ENCODE results near the gene ANHX. TPM values are rescaled to one million over a fixed set of nuclear protein-coding genes. Genes with fewer than 3 reads are reported as not detected.
"Not testable (repeated sequence)": the region's sequence is repeated elsewhere in the genome, so short reads cannot be mapped to it uniquely, and the experiment has no call there.

The ANHX gene
- not detected for total RNA-seq

DNA sequence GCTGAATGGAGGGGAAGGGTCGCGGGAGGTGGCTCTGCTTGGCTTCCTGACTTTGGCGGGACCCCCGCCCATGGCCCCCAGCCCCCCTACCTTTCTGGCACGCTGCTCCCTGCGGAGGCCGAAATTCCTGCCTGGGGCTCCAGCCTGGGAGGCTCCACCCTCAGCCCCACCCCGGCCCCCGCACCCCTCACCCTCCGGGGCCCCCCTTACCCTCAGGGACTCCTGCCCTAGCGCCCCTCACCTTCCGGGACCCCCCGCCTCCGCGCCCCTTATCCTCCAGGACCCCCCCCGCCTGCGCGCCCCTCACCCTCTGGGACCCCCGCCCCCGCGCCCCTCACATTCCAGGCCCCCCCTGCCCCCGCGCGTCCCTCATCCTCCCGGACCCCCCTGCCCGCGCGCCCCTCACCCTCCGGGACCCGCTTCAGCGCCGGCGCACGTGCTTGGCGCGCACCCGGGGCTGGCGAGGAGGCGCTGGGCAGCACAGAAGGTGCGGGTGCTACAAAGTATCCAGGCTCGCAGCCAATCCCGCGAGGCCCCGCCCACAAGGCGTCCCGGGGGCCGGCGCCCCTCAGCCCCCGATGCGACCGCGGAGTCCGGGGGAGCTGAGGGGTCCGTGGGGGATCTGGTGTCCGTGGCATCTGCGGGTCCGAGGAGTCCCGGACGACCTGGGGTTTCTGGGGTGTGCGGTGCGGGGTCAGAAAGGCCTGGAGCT lies at the start of gene ANHX:
Gene ANHX (minus strand): TSS at position 477 of the 712 bp plus-strand sequence. CDS start 1,521 bp downstream, outside the sequence.
- DNase-seq: no peak

DNA sequence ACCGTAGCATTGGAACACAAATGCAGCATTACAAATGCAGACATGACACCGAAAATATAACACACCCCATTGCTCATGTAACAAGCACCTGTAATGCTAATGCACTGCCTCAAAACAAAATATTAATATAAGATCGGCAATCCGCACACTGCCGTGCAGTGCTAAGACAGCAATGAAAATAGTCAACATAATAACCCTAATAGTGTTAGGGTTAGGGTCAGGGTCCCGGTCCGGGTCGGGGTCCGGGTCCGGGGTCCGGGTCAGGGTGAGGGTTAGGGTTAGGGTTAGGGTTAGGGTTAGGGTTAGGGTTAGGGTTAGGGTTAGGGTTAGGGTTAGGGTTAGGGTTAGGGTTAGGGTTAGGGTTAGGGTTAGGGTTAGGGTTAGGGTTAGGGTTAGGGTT lies 29.0 kb upstream of the ANHX start:
- not testable (repeated sequence) for DNase-seq

DNA sequence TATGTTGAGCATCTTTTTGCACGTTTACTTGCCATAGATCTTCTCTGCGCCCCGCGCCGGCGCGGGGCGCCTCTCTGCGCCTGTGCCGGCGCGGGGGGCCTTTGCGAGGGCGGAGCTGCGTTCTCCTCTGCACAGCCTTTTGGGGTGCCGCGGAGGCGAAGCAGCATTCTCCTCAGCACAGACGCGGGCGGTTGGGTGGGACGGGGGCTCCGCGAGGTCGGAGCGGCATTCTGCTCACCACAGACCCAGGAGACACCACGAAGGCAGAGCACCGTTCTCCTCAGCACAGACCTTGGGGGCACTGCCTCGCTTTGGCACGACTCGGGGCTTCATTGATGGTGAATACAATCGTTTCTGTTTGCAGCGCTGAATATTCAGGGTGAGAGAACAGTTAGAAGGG lies 28.5 kb upstream of the ANHX start:
- DNase-seq: no peak

DNA sequence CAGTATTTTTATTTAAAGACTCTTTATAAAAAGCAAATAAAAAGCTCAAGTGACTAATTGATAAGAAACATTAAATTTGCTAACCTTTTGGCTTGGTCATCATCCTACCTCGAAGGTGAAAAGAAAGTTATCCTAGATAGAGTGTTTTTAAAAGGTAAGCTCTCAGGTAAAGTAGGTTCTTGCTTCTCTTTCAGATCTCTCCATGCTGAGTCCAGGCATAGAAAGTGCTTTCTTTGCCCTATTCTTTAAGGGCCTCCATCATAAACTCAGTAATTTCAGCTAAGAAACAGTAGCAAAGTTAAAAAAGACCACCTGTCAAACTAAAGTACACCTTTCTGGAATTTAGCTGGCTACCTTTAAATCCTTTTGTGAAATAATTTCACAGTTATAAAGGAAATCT lies 20.6 kb upstream of the ANHX start:
- DNase-seq: no peak

DNA sequence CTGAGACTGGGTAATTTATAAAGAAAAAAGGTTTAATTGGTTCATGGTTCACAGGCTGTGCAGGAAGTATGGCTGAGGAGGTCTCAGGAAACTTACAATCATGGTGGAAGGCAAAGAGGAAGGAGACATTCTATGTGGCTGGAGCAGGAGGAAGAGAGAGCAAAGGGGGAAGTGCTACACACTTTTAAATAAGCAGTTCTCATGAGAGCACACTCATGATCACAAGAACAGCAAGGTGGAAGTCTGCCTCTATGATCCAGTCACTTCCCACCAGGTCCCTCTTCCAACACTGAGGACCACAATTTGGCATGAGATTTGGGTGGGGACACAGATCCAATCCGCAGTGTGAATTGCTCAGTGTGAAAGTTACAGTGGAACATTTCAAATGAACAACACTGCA lies 20.2 kb upstream of the ANHX start:
- DNase-seq: not testable (repeated sequence)

DNA sequence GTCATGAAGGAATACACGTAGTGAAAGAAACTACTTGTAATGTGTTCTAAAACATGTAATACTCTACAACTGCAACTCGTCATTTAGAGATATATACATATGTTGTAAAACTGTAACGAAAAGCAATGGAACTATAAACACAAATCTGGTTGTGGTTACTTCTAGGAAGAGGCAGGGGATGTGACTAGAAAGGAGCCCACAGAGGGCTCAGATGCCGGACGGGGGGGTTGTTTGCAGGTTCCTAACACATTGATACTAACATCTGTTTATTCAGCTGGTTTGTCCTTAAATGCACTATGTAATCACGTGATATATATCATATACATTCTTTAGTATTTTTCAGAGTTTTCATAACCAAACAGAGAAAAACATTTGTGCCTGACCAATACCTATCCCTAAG lies 16.1 kb upstream of the ANHX start:
- no peak for DNase-seq

DNA sequence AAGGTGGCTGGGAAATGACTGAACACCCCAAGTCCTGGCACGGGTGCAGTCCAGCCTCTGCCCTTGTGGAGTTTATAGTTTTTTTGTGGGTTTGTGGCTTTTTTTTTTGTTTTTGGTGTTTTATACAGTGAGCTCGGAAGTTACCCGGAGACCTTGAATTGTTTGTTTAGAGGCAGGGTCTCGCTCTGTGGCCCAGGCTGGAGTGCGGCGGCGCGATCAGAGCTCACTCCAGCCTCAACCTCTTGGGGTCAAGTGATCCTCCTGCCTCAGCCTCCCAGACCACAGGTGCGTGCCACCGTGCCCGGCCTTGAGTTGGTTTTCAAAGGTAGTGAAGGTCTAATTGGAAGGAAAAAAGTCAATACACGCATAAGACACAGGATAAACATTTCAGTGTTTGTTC lies 879 bp upstream of the ANHX start:
- no peak for DNase-seq

DNA sequence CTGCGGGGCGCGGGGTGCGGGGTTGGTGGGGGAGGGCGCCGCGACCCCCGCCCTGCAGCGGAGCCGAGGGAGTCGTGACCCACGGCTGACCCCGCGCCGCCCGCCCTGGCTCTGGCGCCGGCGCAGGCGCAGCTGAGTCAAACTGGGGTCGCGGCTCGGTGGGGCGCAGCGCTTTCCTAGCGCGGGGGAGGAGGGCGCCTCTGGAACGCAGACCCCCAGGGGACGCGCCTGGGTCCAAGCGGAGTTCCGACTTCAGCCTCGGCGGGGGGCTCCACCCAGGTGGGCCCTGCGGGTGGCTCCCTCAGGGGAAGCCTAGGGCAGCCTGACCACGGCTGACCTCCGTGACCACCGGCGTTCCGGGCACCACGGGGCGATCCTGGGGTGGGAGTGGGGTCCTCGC lies 467 bp upstream of the ANHX start:
- no peak for DNase-seq

DNA sequence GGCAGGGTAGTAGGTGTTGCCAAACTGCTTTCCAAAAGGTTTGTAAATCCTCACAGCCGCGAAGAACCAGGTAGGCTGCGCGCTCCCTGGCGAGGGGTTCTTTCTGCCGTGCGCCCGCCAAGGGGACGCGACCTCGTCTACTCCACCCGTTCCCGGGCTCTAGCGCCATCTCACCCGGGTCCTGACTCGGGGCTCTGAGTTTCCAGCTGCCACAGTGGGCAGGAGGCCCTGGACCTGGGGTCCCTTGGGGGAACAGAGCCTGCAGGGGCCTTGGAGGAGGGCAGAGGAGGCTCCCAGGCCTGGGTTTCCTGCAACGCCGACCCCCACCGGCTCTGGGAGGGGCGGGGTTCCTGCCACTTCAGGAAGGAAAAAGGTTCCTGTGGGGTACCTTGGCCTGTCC lies 706 bp downstream of the ANHX start:
- DNase-seq: no peak

DNA sequence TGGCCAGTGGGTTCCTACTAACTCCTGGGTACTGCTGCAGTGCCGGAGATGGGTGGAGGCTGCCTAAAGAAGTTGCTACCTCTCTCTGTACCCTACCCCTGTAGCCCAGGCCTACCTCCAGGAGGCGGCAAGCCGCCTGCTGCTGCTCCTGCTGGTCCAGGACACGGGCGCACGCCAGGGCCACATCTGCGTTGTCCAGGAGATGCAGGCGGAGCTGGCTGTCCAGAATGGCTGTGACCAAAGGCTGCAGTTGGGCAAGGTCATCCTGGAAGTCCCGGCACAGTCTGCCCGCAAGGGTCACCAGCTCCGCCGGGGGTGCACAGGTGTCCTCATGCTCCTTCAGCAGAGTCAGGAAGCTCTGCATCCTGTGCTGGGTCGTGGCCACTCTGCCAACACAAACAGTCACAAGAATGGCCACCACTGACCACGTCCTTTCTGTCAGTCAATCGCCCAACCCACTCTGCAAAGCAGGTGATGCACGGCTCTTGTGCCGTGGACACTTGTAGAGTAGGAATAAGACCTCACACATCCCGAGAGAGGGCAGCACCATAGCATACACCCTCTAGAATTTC lies 1.6 kb downstream of the ANHX start:
- DNase-seq: no peak

DNA sequence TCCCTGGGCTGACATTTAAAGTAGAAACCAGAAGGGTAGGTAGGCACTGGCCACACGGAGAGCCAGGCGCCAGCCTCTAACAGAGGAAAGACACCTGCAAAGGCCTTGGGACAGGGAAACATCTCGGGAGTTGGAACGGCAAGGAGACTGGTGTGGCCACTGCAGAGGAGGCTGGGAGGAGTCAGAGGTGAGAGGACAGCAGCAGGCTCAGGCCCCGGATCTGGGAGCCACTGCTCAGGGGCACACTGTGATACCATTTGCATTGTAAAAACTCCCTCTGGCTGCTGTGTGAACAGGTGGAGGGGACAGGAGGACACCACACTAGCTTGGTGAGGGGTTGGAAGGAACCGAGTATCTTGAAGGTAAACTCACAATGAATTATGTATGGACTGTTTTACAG lies 2.7 kb downstream of the ANHX start:
- DNase-seq: no peak

DNA sequence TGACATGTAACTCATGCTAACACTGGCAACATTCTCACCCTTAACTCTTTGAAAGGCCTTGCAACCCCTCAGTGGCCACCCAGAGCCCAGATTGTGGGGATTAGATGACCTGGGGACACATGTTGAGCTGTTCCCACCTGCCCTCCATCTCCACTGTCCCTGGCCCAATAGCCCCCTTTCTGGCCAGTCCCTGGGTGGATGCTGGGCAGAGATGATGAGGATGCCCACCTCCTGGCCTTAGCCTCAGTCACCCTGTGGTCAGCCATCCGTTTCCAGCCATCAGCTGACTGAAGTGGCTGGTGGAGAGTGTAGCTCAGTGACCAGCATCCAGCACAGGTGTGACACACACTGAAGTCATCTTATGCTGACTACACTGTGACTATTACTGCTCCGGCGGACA lies 4.7 kb downstream of the ANHX start:
- DNase-seq: no peak

DNA sequence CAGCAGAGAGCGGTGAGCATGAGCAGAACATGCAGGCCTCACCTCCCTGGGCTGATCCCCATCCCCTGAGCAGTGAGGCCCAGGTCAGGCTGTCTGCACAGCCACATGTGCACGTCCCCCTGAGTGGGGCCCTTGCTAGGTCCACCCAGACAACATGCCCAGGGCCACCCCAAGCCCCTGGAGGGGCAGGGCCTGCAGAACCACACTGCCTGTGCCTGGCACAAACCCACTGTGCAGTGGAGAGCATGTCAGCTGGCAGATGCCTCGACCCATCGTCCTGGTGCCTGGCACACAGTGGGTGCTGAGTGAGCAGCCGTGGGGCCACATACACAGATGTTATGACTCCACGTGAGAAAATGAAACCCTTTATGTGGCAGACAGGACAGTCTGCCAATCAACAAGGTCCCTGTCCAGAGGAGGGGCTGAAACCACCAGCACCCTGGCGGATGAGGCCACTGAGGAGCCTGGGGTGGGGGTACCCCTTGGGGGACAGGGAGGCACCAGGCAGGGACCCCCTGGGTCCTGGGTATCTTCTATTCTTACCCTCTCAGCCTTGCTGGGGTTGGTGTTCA lies 8.3 kb downstream of the ANHX start:
- no peak for DNase-seq

DNA sequence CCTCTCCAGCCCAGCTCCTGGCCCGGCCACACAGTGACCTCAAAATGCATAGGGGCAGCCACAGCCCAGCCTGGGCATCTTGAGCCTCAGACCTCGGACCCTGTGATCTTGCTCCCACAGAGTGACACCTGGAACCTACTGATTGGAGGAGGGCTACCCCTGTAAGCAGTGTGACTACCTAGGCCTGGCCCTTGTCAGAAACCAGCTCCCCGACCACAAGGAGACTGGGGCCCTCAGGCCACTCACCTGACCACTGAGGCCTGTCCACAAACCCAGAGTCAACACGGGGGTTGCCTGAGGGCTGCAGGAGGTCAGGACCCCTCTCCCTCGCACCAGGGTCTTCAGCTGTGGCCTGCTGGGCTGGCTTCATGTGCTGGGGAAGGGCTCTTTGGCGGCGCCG lies 9.0 kb downstream of the ANHX start:
- no peak for DNase-seq

DNA sequence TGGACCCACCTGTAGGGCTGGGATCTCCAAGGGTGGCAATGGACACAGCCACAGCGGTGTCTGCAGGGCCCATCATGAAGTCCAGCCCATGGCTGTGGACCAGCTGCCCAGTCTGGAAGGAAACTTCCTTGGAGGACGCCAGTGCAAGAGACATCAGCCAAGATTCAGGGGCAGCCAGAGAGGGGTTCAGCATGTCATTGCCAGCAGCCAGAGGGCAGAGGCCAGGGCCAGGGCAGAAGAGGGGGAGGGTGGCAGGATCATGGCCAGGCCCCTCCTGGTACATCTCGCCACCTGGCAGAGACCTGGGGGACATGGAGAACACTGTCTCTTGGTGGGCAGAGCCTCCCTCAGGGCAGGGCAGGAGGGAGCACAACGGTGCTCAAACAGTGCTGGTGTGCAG lies 10.2 kb downstream of the ANHX start:
- DNase-seq: no peak

DNA sequence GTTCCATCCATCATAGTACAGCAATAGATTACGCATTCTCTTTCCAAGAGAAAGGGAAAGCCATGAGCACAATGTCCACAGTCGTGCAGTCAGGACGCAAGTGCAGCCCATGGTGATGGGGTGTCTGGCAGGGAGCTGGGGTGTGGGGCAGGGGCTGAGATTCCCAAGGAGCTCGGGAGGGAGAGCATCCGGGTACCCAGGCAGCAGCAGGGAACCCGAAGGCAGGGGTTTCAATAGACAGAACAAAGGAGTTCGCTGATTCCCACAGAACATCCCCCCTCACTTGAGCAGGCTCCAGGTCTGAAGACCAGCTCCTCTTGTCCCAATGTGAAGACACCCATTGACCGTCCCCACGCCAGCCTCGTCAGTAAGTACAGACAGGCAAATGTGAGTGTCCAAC lies 13.5 kb downstream of the ANHX start:
- DNase-seq: no peak

DNA sequence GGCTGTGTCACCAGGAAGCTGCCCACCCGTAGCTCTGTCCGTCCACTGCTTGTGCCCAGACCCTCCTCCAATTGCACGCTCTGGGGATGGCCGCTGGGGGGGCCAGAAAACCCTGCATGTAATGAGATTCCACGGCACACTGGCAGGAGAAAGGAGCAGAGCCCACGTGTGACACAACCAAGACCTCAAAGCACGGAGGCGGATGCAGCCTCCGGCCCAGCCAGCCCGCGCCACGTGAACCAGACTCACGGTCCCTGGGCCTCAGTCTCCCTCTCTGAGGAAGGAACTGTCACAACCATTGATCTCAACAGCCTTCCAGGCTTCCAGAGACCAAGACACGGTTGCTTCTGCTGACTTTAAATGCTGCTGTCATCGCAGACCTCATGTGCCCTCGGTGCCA lies 14.4 kb downstream of the ANHX start:
- no peak for DNase-seq

DNA sequence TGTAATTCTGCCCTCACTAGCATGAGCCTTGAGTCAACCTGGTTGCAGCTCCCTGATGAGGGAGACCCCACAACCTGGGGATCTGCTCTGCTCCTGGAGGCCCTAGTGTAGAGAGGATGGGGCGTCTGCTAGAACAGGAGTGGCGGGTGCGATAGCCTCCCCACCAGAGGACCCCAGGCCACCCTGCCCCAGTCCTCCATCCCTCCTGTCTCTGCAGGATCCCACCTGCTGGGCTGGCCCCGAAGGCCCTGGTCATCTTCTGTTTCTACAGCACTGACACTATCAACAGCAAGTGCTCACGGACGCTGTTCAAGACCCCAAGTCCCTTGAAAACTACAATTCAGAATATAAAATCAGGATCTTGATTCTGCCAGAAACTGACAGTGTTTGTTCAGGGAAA lies 15.2 kb downstream of the ANHX start:
- DNase-seq: no peak

DNA sequence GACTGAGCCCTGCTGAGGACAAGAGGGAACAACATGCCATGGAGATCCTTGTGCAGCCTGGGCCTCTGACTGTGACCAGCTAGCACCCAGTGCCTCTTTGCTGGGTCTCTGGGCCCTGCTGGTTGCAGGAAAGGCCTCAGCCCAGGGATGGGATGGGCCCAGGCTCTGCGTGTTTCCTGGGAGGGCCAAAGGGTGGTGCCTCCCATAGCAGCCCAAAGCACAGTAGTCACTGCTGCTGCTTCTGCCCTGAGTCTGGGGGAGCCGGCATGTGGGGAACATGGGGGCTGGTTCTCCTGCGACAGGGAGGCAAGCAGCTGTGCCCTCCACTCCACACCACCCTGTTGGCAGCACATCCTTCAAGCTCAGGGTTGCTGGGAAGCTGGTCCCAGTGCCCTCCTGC lies 18.5 kb downstream of the ANHX start:
- no peak for DNase-seq

DNA sequence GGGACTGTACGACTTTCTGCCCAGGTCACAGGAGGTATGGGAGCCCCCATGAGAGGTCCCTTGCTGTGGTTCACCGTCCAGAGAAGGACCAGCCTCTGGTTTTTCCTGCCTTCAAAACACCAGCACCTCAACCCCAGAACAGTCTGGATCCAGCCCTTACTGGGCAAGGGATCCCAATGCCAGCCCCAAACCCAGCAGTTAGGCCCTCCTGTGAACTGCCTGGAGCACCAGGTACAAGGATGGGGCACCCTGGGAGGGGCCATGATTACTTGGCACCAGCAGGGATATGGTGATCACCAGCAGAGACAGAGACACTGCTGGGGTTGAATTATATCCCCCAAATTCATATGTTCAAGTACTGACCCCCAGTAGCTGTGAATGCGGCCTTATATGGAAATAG lies 20.0 kb downstream of the ANHX start:
- DNase-seq: no peak

DNA sequence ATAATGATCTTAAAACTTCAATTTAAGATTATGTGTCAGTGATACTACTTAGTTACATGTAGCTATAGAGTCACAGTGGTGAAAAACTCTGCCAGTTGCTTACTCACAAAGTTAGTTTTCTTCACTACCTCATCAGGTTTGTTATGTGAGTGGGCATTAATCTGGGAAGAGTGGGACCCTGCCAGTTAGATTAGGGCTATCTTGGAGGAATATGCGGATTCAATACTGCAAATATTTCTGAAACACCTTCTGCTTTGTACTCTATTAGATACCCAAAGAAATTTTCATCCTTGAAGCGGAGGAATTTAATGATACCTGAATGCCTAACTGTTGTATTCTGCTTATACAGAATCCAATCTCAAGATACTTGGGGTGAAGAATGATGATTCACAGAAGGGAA lies 29.3 kb downstream of the ANHX start:
- no peak for DNase-seq

DNA sequence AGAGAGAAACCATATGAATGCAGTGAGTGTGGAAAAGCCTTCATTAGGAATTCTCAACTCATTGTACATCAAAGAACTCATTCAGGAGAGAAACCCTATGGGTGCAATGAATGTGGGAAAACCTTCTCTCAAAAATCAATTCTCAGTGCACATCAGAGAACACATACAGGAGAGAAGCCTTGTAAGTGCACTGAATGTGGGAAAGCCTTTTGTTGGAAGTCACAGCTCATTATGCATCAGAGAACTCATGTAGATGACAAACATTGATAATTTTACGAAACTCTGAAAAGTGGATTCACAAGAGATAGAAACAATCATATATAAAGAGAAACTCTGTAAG lies 31.4 kb downstream of the ANHX start:
- DNase-seq: no peak

DNA sequence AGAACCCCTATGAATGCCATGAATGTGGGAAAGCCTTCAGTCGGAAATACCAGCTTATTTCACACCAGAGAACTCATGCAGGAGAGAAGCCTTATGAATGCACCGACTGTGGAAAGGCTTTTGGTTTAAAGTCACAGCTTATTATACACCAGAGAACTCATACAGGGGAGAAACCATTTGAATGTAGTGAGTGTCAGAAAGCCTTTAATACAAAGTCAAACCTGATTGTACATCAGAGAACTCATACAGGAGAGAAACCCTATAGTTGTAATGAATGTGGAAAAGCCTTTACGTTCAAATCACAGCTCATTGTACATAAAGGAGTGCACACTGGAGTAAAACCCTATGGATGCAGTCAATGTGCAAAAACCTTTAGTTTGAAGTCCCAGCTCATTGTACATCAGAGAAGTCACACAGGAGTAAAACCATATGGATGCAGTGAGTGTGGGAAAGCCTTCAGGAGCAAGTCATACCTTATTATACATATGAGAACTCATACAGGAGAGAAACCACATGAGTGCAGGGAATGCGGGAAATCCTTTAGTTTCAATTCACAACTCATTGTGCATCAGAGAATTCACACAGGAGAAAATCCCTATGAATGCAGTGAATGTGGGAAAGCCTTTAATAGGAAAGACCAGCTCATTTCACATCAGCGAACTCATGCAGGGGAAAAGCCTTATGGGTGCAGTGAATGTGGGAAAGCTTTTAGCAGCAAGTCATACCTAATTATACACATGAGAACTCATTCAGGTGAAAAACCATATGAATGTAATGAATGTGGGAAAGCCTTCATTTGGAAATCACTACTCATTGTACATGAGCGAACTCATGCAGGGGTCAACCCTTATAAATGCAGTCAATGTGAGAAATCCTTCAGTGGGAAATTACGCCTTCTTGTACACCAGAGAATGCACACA lies 32.1 kb downstream of the ANHX start:
- no peak for DNase-seq
